Amygdala (tissue), 56 donors: Measurements from ENCODE around the gene AGBL1.
A peak's percentile ranks its signal among the peaks of the same experiment; 100 is the strongest.

Experiments used
- DNase-seq, 56 donors: peaks; one replicate each; lab custom pipeline; 2025; lab: John Stamatoyannopoulos, UW

Gene AGBL1

GRCh38 chr15:86162641-86163040 lies 83.0 kb downstream of the AGBL1 start:
- DNase-seq: no peak

- no peak for DNase-seq
Observed at GRCh38 chr15:86163816-86164215, 84.1 kb downstream of the AGBL1 start.

GRCh38 chr15:86164232-86164898 lies 84.7 kb downstream of the AGBL1 start:
- no peak for DNase-seq

GRCh38 chr15:86165265-86166211 lies 85.9 kb downstream of the AGBL1 start:
- no peak for DNase-seq

- DNase-seq: no peak
Observed at GRCh38 chr15:86167841-86168240, 88.2 kb downstream of the AGBL1 start.

- DNase-seq: no peak
Observed at GRCh38 chr15:86178845-86179244, 99.2 kb downstream of the AGBL1 start.

- peak in 27 of 56 donors; percentile 2 to 75 (median 23) for DNase-seq
Observed at GRCh38 chr15:86183596-86184491, 104.2 kb downstream of the AGBL1 start.

GRCh38 chr15:86193716-86194380 lies 114.2 kb downstream of the AGBL1 start:
- DNase-seq: no peak

GRCh38 chr15:86197770-86198169 lies 118.1 kb downstream of the AGBL1 start:
- DNase-seq: no peak

GRCh38 chr15:86199467-86200145 lies 119.9 kb downstream of the AGBL1 start:
- DNase-seq: no peak

- DNase-seq: no peak
Observed at GRCh38 chr15:86201313-86202008, 121.8 kb downstream of the AGBL1 start.

- DNase-seq: no peak
Observed at GRCh38 chr15:86203462-86203861, 123.8 kb downstream of the AGBL1 start.

GRCh38 chr15:86205096-86205495 lies 125.4 kb downstream of the AGBL1 start:
- DNase-seq: no peak

- no peak for DNase-seq
Observed at GRCh38 chr15:86213420-86213819, 133.7 kb downstream of the AGBL1 start.

GRCh38 chr15:86213888-86214287 lies 134.2 kb downstream of the AGBL1 start:
- no peak for DNase-seq

- DNase-seq: no peak
Observed at GRCh38 chr15:86221119-86221518, 141.4 kb downstream of the AGBL1 start.

- DNase-seq: no peak
Observed at GRCh38 chr15:86229306-86229705, 149.6 kb downstream of the AGBL1 start.

- no peak for DNase-seq
Observed at GRCh38 chr15:86229936-86230335, 150.3 kb downstream of the AGBL1 start.
